HEK293 (cell line): Measurements from ENCODE around the gene MYO7B.

ENCODE experiments used
- CTCF ChIA-PET: fragments of 350-600 bp; formaldehyde crosslinking; extraction: SDS; loops from one replicate; lab custom pipeline; 2021; ENCODE audit warnings: antibody characterized with exemption; lab: Yijun Ruan, JAX
- POLR2A ChIA-PET: fragments of 300-600 bp; formaldehyde crosslinking; extraction: SDS; loops from one replicate; lab custom pipeline; 2020; ENCODE audit warnings: antibody characterized with exemption, inconsistent platforms; lab: Yijun Ruan, JAX
- H3K27ac ChIP-seq: fragments of 200-500 bp; sonication (Bioruptor generic); 2 replicates; pipeline ENCODE4 v1.5.1; 2014; ENCODE audit warnings: low read depth, low read length, control low read depth, inconsistent platforms; ENCODE audit errors: extremely low read depth
- H3K36me3 ChIP-seq, 2 experiments: fragments of 200-500 bp in 1 of 2; sonication (Bioruptor generic) in 1 of 2; 1 replicate in 1 of 2; 2 replicates in 1 of 2; pipeline ENCODE4 v1.5.1; 2014 to 2017; ENCODE audit warnings: inconsistent platforms in 2 of 2, low read length in 2 of 2; ENCODE audit not compliant: control insufficient read depth in 2 of 2, insufficient read depth in 1 of 2
- H3K4me1 ChIP-seq: fragments of 200-500 bp; sonication (Bioruptor generic); 2 replicates; pipeline ENCODE4 v1.5.1; 2014; ENCODE audit warnings: mild to moderate bottlenecking, low read length, inconsistent platforms; ENCODE audit not compliant: control insufficient read depth, insufficient read depth
- H3K4me3 ChIP-seq: 2 replicates; pipeline ENCODE4 v1.5.1; 2011; ENCODE audit warnings: low read depth, mild to moderate bottlenecking, control low read depth, low read length, moderate library complexity
- H3K9me3 ChIP-seq: fragments of 200-500 bp; sonication (Bioruptor generic); 2 replicates; pipeline ENCODE4 v1.5.1; 2014; ENCODE audit warnings: low read depth, low read length, inconsistent platforms; ENCODE audit not compliant: control insufficient read depth, insufficient read depth
- AEBP2 ChIP-seq: fragments of 450-650 bp; formaldehyde crosslinking; IDR thresholded peaks from 2 replicates; pipeline ENCODE4 v1.5.1; 2016; ENCODE audit warnings: missing biosample characterization, missing genetic modification characterization, borderline replicate concordance
- EGR2 ChIP-seq: fragments of 450-650 bp; formaldehyde crosslinking; IDR thresholded peaks from 2 replicates; pipeline ENCODE4 v1.5.1; 2016; ENCODE audit warnings: low read depth, missing biosample characterization, missing genetic modification characterization
- INSM2 ChIP-seq: fragments of 450-650 bp; formaldehyde crosslinking; IDR thresholded peaks from 2 replicates; pipeline ENCODE4 v1.5.1; 2016; ENCODE audit warnings: missing biosample characterization, missing genetic modification characterization
- PATZ1 ChIP-seq: fragments of 450-650 bp; formaldehyde crosslinking; IDR thresholded peaks from 2 replicates; pipeline ENCODE4 v1.5.1; 2016; ENCODE audit warnings: missing biosample characterization, missing genetic modification characterization
- YY1 ChIP-seq: fragments of 450-650 bp; formaldehyde crosslinking; IDR thresholded peaks from 2 replicates; pipeline ENCODE4 v1.5.1; 2018; ENCODE audit warnings: missing biosample characterization, missing genetic modification characterization
- ZFHX2 ChIP-seq: fragments of 450-650 bp; formaldehyde crosslinking; conservative IDR thresholded peaks from 2 replicates; pipeline ENCODE4 v1.5.1; 2016; ENCODE audit warnings: missing biosample characterization, missing genetic modification characterization
- ZNF157 ChIP-seq: fragments of 450-650 bp; formaldehyde crosslinking; IDR thresholded peaks from 2 replicates; pipeline ENCODE4 v1.5.1; 2016; ENCODE audit warnings: missing biosample characterization, missing genetic modification characterization
- ZNF202 ChIP-seq: fragments of 450-650 bp; formaldehyde crosslinking; IDR thresholded peaks from 2 replicates; pipeline ENCODE4 v1.5.1; 2016; ENCODE audit warnings: missing biosample characterization, missing genetic modification characterization, borderline replicate concordance
- ZNF221 ChIP-seq: fragments of 450-650 bp; formaldehyde crosslinking; IDR thresholded peaks from 2 replicates; pipeline ENCODE4 v1.5.1; 2017; ENCODE audit warnings: missing biosample characterization, missing genetic modification characterization, borderline replicate concordance
- ZNF24 ChIP-seq: fragments of 450-650 bp; formaldehyde crosslinking; IDR thresholded peaks from 2 replicates; pipeline ENCODE4 v1.5.1; 2016; ENCODE audit warnings: missing biosample characterization, missing genetic modification characterization
- ZNF394 ChIP-seq: fragments of 450-650 bp; formaldehyde crosslinking; IDR thresholded peaks from 2 replicates; pipeline ENCODE4 v1.5.1; 2016; ENCODE audit warnings: missing biosample characterization, missing genetic modification characterization, mild to moderate bottlenecking, moderate library complexity, borderline replicate concordance
- ZNF449 ChIP-seq: fragments of 450-650 bp; formaldehyde crosslinking; IDR thresholded peaks from 2 replicates; pipeline ENCODE4 v1.5.1; 2017; ENCODE audit warnings: missing biosample characterization, mild to moderate bottlenecking, missing genetic modification characterization, moderate library complexity
- ZNF513 ChIP-seq: fragments of 450-650 bp; IDR thresholded peaks from 2 replicates; pipeline ENCODE4 v1.5.1; 2018; ENCODE audit warnings: missing biosample characterization, missing genetic modification characterization
- ZNF626 ChIP-seq: fragments of 450-650 bp; sonication (Bioruptor Pico); formaldehyde crosslinking; IDR thresholded peaks from 2 replicates; pipeline ENCODE4 v1.5.1; 2018; ENCODE audit warnings: missing biosample characterization, missing genetic modification characterization, inconsistent platforms
- ZNF654 ChIP-seq: fragments of 450-650 bp; formaldehyde crosslinking; IDR thresholded peaks from 2 replicates; pipeline ENCODE4 v1.5.1; 2016; ENCODE audit warnings: low read depth, missing biosample characterization, missing genetic modification characterization
- ZSCAN5A ChIP-seq: fragments of 450-650 bp; formaldehyde crosslinking; IDR thresholded peaks from 2 replicates; pipeline ENCODE4 v1.5.1; 2016; ENCODE audit warnings: missing biosample characterization, missing genetic modification characterization

MYO7B gene

GRCh38 chr2:127615511-127616166, 80.2 kb downstream of the MYO7B start:
- ChIA-PET POLR2A (no interaction called here), CTCF (interaction anchor here (0.6 to 1.2 kb wide), 2 partner anchors 23 to 24 kb away, joined by 3 to 6 read pairs; no protein-coding TSS in a partner anchor)
- no peak for TF ChIP-seq ZNF654 (tag by site-specific recombination)
- TF ChIP-seq ZNF24: no peak
- no peak for TF ChIP-seq ZNF221 (tag by site-specific recombination)
- TF ChIP-seq ZNF449 (tag by site-specific recombination): no peak
- no peak for TF ChIP-seq ZNF202
- no peak for TF ChIP-seq ZNF513 (tag by site-specific recombination)
- TF ChIP-seq PATZ1 (tag by site-specific recombination): no peak
- TF ChIP-seq ZSCAN5A (tag by site-specific recombination): no peak
- H3K9me3 ChIP-seq: peaks cover 3% of the 10 kb centered on the region; the same call in 1 of the 2 replicates
- H3K27ac ChIP-seq: no peak overlapping the region
- no peaks in the 10 kb centered on the region for H3K36me3 ChIP-seq
- no peaks in the 10 kb centered on the region for H3K4me1 ChIP-seq
- no peak overlapping the region for H3K4me3 ChIP-seq

GRCh38 chr2:127618551-127619202, 83.2 kb downstream of the MYO7B start:
- Histone ChIP-seq H3K27ac (no peak overlapping the region), H3K4me1 (no peaks in the 10 kb centered on the region), H3K36me3 (no peaks in the 10 kb centered on the region), H3K9me3 (0 out of 2 replicates have a peak, but pooled peaks cover 2% of the 10 kb centered on the region), H3K4me3 (no peak overlapping the region)
- ChIA-PET CTCF (interaction anchor here (0.6 kb wide), 2 partner anchors 22 to 104 kb away, joined by 3 to 6 read pairs; no protein-coding TSS in a partner anchor), POLR2A (no interaction called here)
- TF ChIP-seq EGR2 (tag by site-specific recombination): peak; percentile 34; the same call in 1 of the 2 replicates
- no peak for TF ChIP-seq ZNF157 (tag by site-specific recombination)
- no peak for TF ChIP-seq INSM2 (tag by site-specific recombination)
- TF ChIP-seq YY1 (tag by site-specific recombination): no peak
- no peak for TF ChIP-seq ZNF394 (tag by site-specific recombination)
- 0 out of 2 replicates have a peak, but pooled peaks have one; percentile 23 for TF ChIP-seq ZFHX2
- no peak for TF ChIP-seq ZNF626
- TF ChIP-seq AEBP2 (tag by site-specific recombination): no peak
